Activated CD4-positive, alpha-beta T cell treated with anti-CD3 and anti-CD28 coated beads, Interleukin-2, amount 10 ng/mL, durations not matched to agents 24 days and 14 days (primary cell): ENCODE measurements around the gene BBLN. TPM values are rescaled to one million over a fixed set of nuclear protein-coding genes. Genes with fewer than 3 reads are reported as not detected.
A peak's percentile ranks its signal among the peaks of the same experiment; 100 is the strongest.

Experiments used
- DNase-seq: peaks from one replicate; pipeline ENCODE4 v3.0.0; 2022
- H3K27ac Mint-ChIP-seq: one replicate; pipeline ENCODE4 v1.8.0; 2022; ENCODE audit warnings: mild to moderate bottlenecking, mixed read lengths
- H3K27me3 Mint-ChIP-seq: one replicate; pipeline ENCODE4 v1.8.0; 2022; ENCODE audit warnings: mixed read lengths
- H3K36me3 Mint-ChIP-seq: one replicate; pipeline ENCODE4 v1.8.0; 2022; ENCODE audit warnings: low read depth, mild to moderate bottlenecking, mixed read lengths
- H3K4me1 Mint-ChIP-seq: one replicate; pipeline ENCODE4 v1.8.0; 2021; ENCODE audit warnings: mixed read lengths
- H3K4me3 Mint-ChIP-seq: one replicate; pipeline ENCODE4 v1.8.0; 2022; ENCODE audit warnings: mild to moderate bottlenecking, moderate library complexity, mixed read lengths
- H3K9me3 Mint-ChIP-seq: one replicate; pipeline ENCODE4 v1.8.0; 2021; ENCODE audit warnings: mixed read lengths
- intact Hi-C: fragments of 100-400 bp; cut with micrococcal nuclease; formaldehyde crosslinking; loops from one replicate; pipeline ENCODE4 v1.15.1; 2023
- total RNA-seq: library from RNA; stranded (reverse); gene quantifications from 2 replicates; pipeline ENCODE4 v1.2.3, GENCODE V29; 2022

The BBLN gene
- total RNA-seq, 1 donor from 2014 or later = 91.4 TPM

DNA sequence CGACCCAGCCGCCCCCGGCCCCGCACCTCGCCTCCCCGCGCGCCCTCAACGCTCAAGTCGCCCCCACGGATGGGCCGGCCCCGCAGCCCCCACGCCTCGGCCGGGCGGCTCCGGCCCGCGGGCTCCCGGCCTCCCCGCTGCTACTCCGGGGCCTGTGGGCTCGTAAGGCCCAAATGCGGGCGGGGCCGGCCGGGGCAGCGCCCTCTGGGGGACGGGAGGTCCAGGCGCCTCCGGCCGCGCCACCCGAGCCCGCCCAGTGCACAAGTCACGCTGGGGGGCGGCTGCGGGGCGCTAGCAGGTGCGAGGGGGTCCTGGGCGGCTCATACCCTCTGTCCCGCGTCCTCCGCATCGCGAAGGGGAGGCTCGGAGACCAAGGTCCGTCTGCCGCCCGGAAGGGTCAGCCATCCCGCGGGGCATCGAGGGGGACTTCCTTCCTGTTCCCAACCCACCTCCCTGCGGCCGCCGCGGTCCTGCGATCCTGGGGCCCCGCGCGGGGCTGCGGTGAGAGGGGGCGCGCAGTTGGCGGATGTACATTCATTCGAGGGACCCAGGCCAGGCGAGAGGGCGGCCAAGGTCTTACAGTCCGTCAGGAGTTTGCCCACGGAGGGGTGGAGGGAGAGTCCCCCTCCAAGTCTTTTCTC is 31.5 kb downstream of the BBLN start, which contains the start of gene CIZ1:
Gene CIZ1 (minus strand): TSS at position 167 of the 641 bp plus-strand sequence. CDS start 715 bp downstream, outside the sequence.
- Mint-ChIP-seq H3K36me3 (peaks cover 22% of the 10 kb centered on the region), H3K9me3 (no peaks in the 10 kb centered on the region), H3K27ac (peak within 1 kb of the TSS; percentile 92), H3K4me3 (peak within 1 kb of the TSS; percentile 100), H3K4me1 (peaks cover 29% of the 10 kb centered on the region), H3K27me3 (no peaks in the 10 kb centered on the region)
- DNase-seq = peak; percentile 93
- intact Hi-C loops = loop anchor here (1.0 to 5.0 kb wide), 2 partner anchors 12 to 64 kb away; partner anchors contain the start of genes DNM1 and PTGES2

DNA sequence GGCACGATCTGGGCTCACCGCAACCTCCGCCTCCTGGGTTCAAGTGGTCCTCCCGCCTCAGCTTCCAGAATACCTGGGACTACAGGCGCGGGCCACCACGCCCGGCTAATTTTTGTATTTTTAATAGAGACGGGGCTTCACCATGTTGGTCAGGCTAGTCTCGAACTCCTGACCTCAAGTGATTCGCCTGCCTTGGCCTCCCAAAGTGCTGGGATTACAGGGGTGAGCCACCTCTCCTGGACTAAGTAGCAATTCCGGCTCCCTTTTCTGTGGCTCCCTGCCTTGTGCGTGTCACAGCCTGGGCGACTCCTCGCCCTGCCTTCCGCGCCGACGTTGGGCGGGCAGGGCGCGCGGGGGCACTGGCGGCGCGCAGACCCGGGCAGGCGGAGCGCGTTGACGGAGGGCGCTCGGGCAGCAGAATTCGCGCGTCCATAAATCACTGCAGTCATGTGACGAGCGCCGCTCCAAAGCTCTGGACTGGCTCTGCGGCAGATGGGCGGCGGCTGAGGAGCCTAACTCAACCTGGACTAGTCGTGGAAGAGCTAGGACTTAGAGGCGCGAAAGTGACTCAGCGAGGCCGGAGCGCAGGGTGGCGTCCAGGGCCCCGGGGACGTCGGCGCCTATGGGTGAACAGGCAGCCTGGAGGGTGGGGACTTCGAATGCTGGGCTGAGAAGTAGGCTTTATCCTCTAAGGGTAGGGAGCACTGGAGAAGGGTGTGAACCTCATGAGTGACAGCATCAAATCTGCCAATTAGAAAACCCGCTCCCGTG is 32.7 kb downstream of the BBLN start:
- Mint-ChIP-seq H3K27ac (peak overlapping the region; percentile 53), H3K4me1 (peaks cover 29% of the 10 kb centered on the region), H3K36me3 (peaks cover 17% of the 10 kb centered on the region), H3K27me3 (no peaks in the 10 kb centered on the region), H3K9me3 (no peaks in the 10 kb centered on the region), H3K4me3 (peak overlapping the region; percentile 52)
- intact Hi-C loops = loop anchor here (5.0 kb wide), 1 partner anchor 65 kb away; the partner anchor contains the start of gene PTGES2
- DNase-seq = peak; percentile 86

DNA sequence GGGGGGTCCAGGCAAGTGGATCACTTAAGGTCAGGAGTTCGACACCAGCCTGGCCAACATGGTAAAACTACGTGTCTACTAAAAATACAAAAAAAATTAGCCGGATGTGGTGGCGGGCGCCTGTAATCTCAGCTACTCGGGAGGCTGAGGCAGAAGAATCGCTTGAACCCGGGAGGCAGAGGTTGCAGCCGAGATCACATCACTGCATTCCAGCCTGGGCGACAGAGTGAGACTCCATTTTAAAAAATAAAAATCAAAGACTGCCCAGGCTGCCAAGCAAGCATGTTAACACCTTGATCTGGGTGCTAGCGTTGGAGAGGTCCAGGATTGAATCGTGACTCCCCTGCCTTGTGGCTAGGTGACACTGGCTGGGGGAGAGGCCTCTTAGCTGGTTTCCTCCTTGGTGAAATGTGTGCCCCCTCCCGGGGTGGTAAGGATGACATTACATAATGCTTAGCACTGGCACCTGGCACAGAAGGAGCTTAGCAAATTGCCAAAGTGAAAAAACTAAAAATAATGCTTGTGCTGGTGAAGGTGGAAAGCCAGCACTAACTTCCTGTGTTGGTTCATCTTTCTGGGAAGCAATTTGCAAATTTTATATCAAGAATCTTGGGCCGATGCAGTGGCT is 33.5 kb downstream of the BBLN start:
- H3K4me3 Mint-ChIP-seq = no peak overlapping the region
- H3K27ac Mint-ChIP-seq = no peak overlapping the region
- no peaks in the 10 kb centered on the region for H3K9me3 Mint-ChIP-seq
- H3K27me3 Mint-ChIP-seq = no peaks in the 10 kb centered on the region
- intact Hi-C loops = loop anchor here (5.0 kb wide), 1 partner anchor 66 kb away; the partner anchor contains the start of gene PTGES2
- no peak for DNase-seq
- H3K36me3 Mint-ChIP-seq = peaks cover 11% of the 10 kb centered on the region
- peaks cover 25% of the 10 kb centered on the region for H3K4me1 Mint-ChIP-seq

DNA sequence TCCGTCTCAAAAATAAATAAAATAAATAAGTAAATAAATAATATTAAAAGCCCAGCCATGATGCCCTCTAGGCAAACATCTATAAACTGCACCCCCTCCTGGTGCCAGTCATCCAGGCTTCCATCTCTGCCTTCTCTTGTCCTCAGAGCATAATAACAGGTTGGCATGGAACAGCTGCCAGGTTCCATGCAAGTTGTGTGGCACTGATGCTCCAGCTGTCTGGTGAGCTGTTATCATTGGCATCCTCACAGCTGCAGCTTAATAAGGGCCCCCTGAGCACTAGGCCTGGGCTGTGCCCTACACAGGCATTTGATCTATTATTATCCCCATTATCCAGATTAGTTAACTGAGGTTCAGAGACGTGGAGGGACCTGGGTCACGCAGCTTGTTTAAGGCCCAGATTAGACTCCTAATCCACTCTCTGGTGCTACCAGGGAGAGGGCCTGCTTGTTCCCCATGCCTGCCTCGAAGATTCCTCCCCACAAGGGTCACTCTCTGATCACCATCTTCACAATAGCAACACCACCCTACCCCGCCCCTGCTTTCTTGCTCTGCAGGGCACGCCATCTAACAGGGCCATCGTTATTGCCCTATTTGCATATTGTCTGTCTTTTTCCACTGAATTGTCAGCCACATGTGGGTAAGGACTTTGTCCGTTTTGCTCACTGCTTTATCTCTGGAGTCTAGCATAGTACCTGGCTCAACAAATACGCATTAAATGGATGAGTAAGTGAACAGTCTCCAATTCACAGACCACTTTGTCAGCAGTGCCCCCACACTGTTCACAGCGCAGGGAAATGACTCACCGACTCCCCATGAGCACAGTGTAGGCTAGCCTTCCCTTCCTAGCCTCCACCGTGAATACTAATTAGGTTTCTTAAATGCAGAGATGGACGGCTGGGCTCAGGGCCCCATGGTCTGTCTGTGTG is 41.6 kb downstream of the BBLN start:
- no peak for DNase-seq
- intact Hi-C loops = loop anchor here (5.0 kb wide), 1 partner anchor 141 kb away; the partner anchor contains the start of gene SLC27A4
- Mint-ChIP-seq H3K4me3 (no peak overlapping the region), H3K36me3 (no peaks in the 10 kb centered on the region), H3K9me3 (no peaks in the 10 kb centered on the region), H3K27ac (peak overlapping the region; percentile 64), H3K27me3 (peaks cover 27% of the 10 kb centered on the region), H3K4me1 (peaks cover 16% of the 10 kb centered on the region)

DNA sequence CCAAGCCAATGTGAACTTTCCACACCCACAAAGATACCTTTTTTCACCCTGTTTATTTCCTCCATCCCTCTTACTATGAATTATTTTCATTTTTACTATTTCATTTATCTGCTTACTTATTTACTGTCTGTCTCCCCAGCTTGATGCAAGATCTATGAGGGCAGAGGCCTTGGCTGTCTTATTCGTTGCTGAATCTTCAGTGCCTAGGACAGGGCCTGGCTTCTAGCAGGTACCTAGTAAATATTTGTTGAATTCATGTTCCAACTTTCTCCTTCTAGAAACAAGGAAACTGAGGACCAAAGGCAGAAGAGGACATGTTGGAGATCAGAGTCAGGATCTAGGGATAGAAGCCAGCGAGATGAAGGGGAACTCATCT is 42.6 kb downstream of the BBLN start:
- Mint-ChIP-seq H3K27ac (peak overlapping the region; percentile 64), H3K9me3 (no peaks in the 10 kb centered on the region), H3K4me1 (peaks cover 16% of the 10 kb centered on the region), H3K27me3 (peaks cover 32% of the 10 kb centered on the region), H3K36me3 (no peaks in the 10 kb centered on the region), H3K4me3 (peak overlapping the region; percentile 72)
- no peak for DNase-seq
- intact Hi-C loops = loop anchor here (1.0 to 5.0 kb wide), 4 partner anchors 11 to 140 kb away; partner anchors contain the start of genes CIZ1, PTGES2 and SLC27A4

DNA sequence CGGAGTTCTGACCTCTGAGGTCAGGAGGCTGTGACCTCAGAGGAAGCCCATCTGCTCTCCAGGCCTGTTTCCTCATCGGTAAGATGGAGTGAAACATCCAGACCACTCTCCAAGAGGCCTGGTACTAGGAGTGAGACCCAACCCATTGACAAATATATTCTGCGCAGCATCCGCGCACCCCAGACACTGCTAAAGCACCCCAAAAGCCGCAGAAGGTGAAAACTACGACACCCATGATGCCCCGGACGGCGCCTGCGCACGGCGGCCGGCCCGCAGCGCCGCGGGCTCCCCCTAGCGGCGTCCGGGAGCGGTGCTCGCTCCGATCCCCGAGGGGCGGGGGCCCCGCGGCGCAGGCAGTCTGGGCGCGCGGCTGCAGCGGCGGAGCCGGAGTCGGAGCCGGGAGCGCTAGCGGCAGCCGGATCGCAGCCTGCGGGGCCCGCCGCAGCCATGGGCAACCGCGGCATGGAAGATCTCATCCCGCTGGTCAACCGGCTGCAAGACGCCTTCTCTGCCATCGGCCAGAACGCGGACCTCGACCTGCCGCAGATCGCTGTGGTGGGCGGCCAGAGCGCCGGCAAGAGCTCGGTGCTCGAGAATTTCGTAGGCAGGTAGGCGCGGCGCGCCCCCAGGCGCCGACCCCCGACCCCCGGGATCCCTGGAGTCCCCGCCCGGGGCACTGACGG is 43.1 kb downstream of the BBLN start, which contains the start of gene DNM1:
Gene DNM1 (plus strand): TSS at position 356 of the 683 bp plus-strand sequence. CDS start 92 bp downstream, at position 448.
- H3K27me3 Mint-ChIP-seq = peaks cover 32% of the 10 kb centered on the region
- peaks cover 16% of the 10 kb centered on the region for H3K4me1 Mint-ChIP-seq
- no peaks in the 10 kb centered on the region for H3K9me3 Mint-ChIP-seq
- intact Hi-C loops = loop anchor here (1.0 to 5.0 kb wide), 4 partner anchors 12 to 139 kb away; partner anchors contain the start of genes CIZ1, PTGES2 and SLC27A4
- H3K4me3 Mint-ChIP-seq = peak within 1 kb of the TSS; percentile 72
- peak within 1 kb of the TSS; percentile 64 for H3K27ac Mint-ChIP-seq
- peak; percentile 95 for DNase-seq
- H3K36me3 Mint-ChIP-seq = no peaks in the 10 kb centered on the region

DNA sequence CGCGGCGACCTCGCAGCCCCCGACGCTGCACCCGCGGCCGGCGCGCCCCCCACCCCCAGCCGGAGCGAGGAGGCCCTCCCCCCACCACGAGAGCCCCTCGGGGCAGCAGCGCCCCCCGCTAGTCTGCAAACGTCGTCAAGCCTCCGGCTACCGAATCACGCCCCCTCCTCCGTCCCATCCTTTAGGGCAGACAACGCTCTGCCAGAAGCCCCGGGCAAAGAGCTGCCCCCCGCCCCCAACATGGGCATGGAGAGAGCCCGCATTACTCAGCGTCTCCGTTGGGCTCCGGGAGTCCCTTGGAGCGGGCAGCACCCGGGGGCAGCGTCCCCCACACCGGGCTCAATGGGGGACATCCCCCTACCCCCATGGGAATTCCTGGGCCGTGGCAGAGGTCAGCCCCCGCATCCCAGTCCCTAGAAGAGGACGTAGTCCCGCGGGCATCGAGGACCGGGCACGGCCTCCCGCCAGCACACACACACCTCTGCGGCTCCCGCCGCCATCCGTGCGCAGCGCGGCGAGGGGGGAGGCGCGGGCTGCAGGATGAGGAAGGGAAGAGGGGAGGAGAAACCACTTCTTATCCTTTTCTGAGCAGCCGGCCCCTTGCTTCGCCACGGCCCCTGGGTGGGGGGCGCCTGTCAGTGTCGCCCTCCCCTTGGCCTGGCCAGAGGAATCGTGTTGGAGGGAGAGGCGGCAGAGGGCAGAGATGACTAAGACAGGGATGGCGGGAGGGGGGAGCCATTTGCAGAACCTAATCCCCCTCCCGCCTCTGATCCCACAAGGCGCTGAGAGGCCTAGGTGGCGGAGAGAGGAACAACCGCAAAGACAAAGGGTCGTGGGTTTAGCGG is 43.9 kb downstream of the BBLN start:
- Mint-ChIP-seq H3K4me1 (peaks cover 16% of the 10 kb centered on the region), H3K4me3 (peak overlapping the region; percentile 70), H3K36me3 (no peaks in the 10 kb centered on the region), H3K27ac (no peak overlapping the region), H3K9me3 (no peaks in the 10 kb centered on the region), H3K27me3 (peaks cover 32% of the 10 kb centered on the region)
- intact Hi-C loops = loop anchor here (1.0 to 5.0 kb wide), 4 partner anchors 13 to 138 kb away; partner anchors contain the start of genes CIZ1, PTGES2 and SLC27A4
- DNase-seq = peak; percentile 76

DNA sequence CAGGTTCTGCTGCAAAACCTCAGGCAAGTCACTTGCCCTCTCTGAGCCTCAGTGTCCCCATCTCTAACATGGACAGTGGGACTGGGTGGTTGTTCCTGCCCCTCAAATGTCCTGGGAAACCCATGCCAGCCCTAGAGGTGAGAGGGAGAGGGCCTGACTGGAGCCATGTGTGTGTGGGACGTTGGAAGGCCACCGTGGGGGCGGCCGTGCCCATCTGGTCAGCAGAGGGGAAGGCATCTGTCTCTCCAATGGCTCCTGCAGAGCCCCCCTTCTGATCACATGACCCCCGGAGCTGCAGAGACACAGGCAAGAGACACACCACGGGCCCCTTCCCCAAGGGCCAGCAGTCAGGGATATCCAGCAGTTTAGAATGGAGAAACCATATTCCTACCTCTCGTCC is 44.8 kb downstream of the BBLN start:
- Mint-ChIP-seq H3K9me3 (no peaks in the 10 kb centered on the region), H3K27me3 (peaks cover 32% of the 10 kb centered on the region), H3K4me1 (peaks cover 16% of the 10 kb centered on the region), H3K36me3 (no peaks in the 10 kb centered on the region), H3K27ac (no peak overlapping the region), H3K4me3 (peak overlapping the region; percentile 8)
- DNase-seq = no peak
- intact Hi-C loops = loop anchor here (5.0 kb wide), 1 partner anchor 137 kb away; the partner anchor contains the start of gene SLC27A4

DNA sequence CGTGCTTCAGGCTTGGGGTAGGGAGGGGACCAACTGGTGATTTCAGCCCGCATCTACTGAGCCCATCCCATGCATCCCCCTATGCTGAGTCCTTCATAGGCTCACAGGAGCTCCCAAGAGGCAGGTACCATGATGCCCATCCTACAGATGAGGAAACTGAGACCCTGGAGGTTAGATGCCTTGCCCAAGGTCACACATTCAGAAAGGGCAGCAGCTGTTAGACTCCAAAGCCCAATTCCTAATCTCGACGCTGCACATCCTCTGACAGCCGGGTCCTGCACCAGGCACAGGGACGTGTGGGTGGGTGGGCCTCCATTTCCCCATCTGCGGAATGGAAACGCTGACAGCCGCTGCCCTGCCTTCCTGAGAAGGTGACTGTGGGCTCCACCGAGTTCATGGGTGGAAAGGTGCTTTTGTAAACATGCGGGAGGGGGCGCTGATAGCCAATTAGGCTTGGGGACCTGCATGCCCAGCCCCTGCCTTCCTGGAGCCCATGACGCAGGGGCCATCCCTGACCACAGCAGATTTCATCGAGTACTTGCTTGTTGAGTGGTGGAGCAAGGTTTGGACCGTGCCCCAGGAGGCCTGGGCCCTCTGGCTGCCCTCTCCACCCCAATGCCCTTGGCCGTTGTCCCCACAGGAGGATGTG is 45.4 kb downstream of the BBLN start:
- no peak for DNase-seq
- peaks cover 16% of the 10 kb centered on the region for H3K4me1 Mint-ChIP-seq
- no peaks in the 10 kb centered on the region for H3K36me3 Mint-ChIP-seq
- H3K4me3 Mint-ChIP-seq = no peak overlapping the region
- intact Hi-C loops = no loop called here
- H3K27ac Mint-ChIP-seq = no peak overlapping the region
- H3K9me3 Mint-ChIP-seq = no peaks in the 10 kb centered on the region
- H3K27me3 Mint-ChIP-seq = peaks cover 32% of the 10 kb centered on the region

DNA sequence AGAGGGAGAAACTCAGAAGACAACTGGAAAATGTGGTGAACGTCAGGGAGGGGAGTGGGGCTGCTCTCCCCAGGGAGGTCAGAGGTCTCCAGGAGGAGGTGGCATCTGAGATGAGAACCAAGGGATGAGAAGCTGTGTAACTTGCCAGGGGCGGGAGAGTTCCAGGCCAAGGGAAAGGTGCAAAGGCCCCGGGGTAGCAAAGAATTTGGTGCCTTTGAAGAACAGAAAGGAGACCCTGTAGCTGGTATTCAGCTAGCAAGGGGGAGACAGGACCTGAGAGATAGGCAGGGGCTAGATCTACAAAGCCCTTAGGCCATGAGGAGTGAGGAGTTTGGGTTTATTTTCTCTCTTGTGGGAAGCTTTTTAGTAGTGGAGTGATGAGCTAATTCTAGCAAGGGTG is 46.4 kb downstream of the BBLN start:
- H3K27ac Mint-ChIP-seq = no peak overlapping the region
- H3K4me3 Mint-ChIP-seq = no peak overlapping the region
- no peak for DNase-seq
- H3K36me3 Mint-ChIP-seq = no peaks in the 10 kb centered on the region
- H3K4me1 Mint-ChIP-seq = peaks cover 16% of the 10 kb centered on the region
- H3K27me3 Mint-ChIP-seq = peaks cover 36% of the 10 kb centered on the region
- intact Hi-C loops = no loop called here
- no peaks in the 10 kb centered on the region for H3K9me3 Mint-ChIP-seq
